H9 (cell line): ENCODE results near the gene YWHAQ. TPM values are rescaled to one million over a fixed set of nuclear protein-coding genes. Genes with fewer than 3 reads are reported as not detected.

Experiments used
- DNase-seq: peaks from one replicate; pipeline ENCODE4 v3.0.0-alpha.2; 2017
- H2AFZ ChIP-seq: one replicate; pipeline ENCODE4 v1.6.1; 2013; ENCODE audit warnings: mild to moderate bottlenecking, low read length, control low read depth, moderate library complexity
- H2AK5ac ChIP-seq: 2 replicates; pipeline ENCODE4 v1.6.1; 2013; ENCODE audit warnings: low read length, control low read depth, mixed read lengths; ENCODE audit not compliant: insufficient read length
- H2BK120ac ChIP-seq: one replicate; pipeline ENCODE4 v1.6.1; 2013; ENCODE audit warnings: low read depth, mild to moderate bottlenecking, low read length, control low read depth, inconsistent platforms; ENCODE audit not compliant: poor library complexity, severe bottlenecking
- H2BK12ac ChIP-seq: 2 replicates; pipeline ENCODE4 v1.6.1; 2013; ENCODE audit warnings: low read length, control low read depth, mixed read lengths, low read depth; ENCODE audit not compliant: insufficient read length
- H2BK15ac ChIP-seq: 2 replicates; pipeline ENCODE4 v1.6.1; 2013; ENCODE audit warnings: low read depth, low read length, control low read depth
- H2BK20ac ChIP-seq: one replicate; pipeline ENCODE4 v1.6.1; 2013; ENCODE audit warnings: low read depth, mild to moderate bottlenecking, low read length, control low read depth, inconsistent platforms; ENCODE audit not compliant: poor library complexity, severe bottlenecking
- H2BK5ac ChIP-seq: 2 replicates; pipeline ENCODE4 v1.6.1; 2013; ENCODE audit warnings: low read length, control low read depth, mixed read lengths; ENCODE audit not compliant: insufficient read length
- H3K14ac ChIP-seq: 2 replicates; pipeline ENCODE4 v1.6.1; 2013; ENCODE audit warnings: low read length, control low read depth; ENCODE audit not compliant: insufficient read depth
- H3K18ac ChIP-seq: 2 replicates; pipeline ENCODE4 v1.6.1; 2013; ENCODE audit warnings: low read depth, mild to moderate bottlenecking, mixed read lengths, low read length, control low read depth; ENCODE audit not compliant: insufficient read length
- H3K23ac ChIP-seq: 2 replicates; pipeline ENCODE4 v1.6.1; 2013; ENCODE audit warnings: low read length, control low read depth, mixed read lengths, low read depth; ENCODE audit not compliant: insufficient read length
- H3K23me2 ChIP-seq: 2 replicates; pipeline ENCODE4 v1.6.1; 2013; ENCODE audit warnings: low read depth, mild to moderate bottlenecking, mixed read lengths, low read length, control low read depth; ENCODE audit not compliant: insufficient read length, poor library complexity, severe bottlenecking
- H3K27ac ChIP-seq: 2 replicates; pipeline ENCODE4 v1.5.1; 2013; ENCODE audit warnings: low read length, control low read depth, mixed read lengths, low read depth; ENCODE audit not compliant: insufficient read length
- H3K27me3 ChIP-seq: 2 replicates; pipeline ENCODE4 v1.6.1; 2013; ENCODE audit warnings: low read length, control low read depth, inconsistent platforms; ENCODE audit not compliant: insufficient read depth
- H3K4ac ChIP-seq: 2 replicates; pipeline ENCODE4 v1.6.1; 2013; ENCODE audit warnings: low read depth, mild to moderate bottlenecking, control low read depth, inconsistent platforms, low read length, moderate library complexity
- H3K4me1 ChIP-seq: 2 replicates; pipeline ENCODE4 v1.6.1; 2013; ENCODE audit warnings: low read length, control low read depth, inconsistent platforms; ENCODE audit not compliant: insufficient read depth
- H3K4me2 ChIP-seq: 2 replicates; pipeline ENCODE4 v1.6.1; 2013; ENCODE audit warnings: low read length, control low read depth, mixed read lengths; ENCODE audit not compliant: insufficient read length, insufficient read depth
- H3K56ac ChIP-seq: 2 replicates; pipeline ENCODE4 v1.6.1; 2013; ENCODE audit warnings: low read depth, mild to moderate bottlenecking, mixed read lengths, low read length, control low read depth; ENCODE audit not compliant: insufficient read length
- H3K79me1 ChIP-seq: 2 replicates; pipeline ENCODE4 v1.6.1; 2013; ENCODE audit warnings: low read depth, mild to moderate bottlenecking, moderate library complexity, low read length, control low read depth, inconsistent platforms; ENCODE audit not compliant: insufficient read depth, poor library complexity, severe bottlenecking
- H3K79me2 ChIP-seq: 2 replicates; pipeline ENCODE4 v1.6.1; 2013; ENCODE audit warnings: low read length, control low read depth, inconsistent platforms; ENCODE audit not compliant: insufficient read depth
- H3K9ac ChIP-seq: 2 replicates; pipeline ENCODE4 v1.6.1; 2013; ENCODE audit warnings: low read length, control low read depth, mixed read lengths; ENCODE audit not compliant: insufficient read length; ENCODE audit errors: extremely low read depth
- H3K9me3 ChIP-seq: one replicate; pipeline ENCODE4 v1.6.1; 2013; ENCODE audit warnings: low read depth, low read length, inconsistent platforms; ENCODE audit not compliant: control insufficient read depth
- H3T11ph ChIP-seq: one replicate; pipeline ENCODE4 v1.6.1; 2013; ENCODE audit warnings: mild to moderate bottlenecking, low read length, control low read depth, inconsistent platforms
- H4K20me1 ChIP-seq: one replicate; pipeline ENCODE4 v1.6.1; 2013; ENCODE audit not compliant: control insufficient read depth, insufficient read length, insufficient read depth
- H4K5ac ChIP-seq: 2 replicates; pipeline ENCODE4 v1.6.1; 2013; ENCODE audit warnings: low read depth, mild to moderate bottlenecking, mixed read lengths, low read length, control low read depth; ENCODE audit not compliant: insufficient read length
- H4K8ac ChIP-seq: replicated peaks from 2 replicates; pipeline ENCODE4 v1.6.1; 2013; ENCODE audit warnings: low read length, control low read depth, mixed read lengths, low read depth; ENCODE audit not compliant: insufficient read length
- H4K91ac ChIP-seq: 2 replicates; pipeline ENCODE4 v1.6.1; 2013; ENCODE audit warnings: low read depth, mild to moderate bottlenecking, moderate library complexity, mixed read lengths, low read length, control low read depth; ENCODE audit not compliant: insufficient read length
- H3K27ac Mint-ChIP-seq, 3 experiments: 2 replicates in 2 of 3; 3 replicates in 1 of 3; pipeline ENCODE4 v1.8.0; 2020 to 2021; ENCODE audit warnings: mixed read lengths in 3 of 3, mild to moderate bottlenecking in 1 of 3, moderate library complexity in 1 of 3
- H3K27me3 Mint-ChIP-seq: 2 replicates; pipeline ENCODE4 v1.8.0; 2021; ENCODE audit warnings: low read depth, mild to moderate bottlenecking, moderate library complexity, mixed read lengths
- H3K36me3 Mint-ChIP-seq, 3 experiments: 2 replicates in 2 of 3; 3 replicates in 1 of 3; pipeline ENCODE4 v1.8.0; 2020 to 2021; ENCODE audit warnings: low read depth in 3 of 3, mixed read lengths in 3 of 3; ENCODE audit not compliant: insufficient read depth in 1 of 3
- H3K4me1 Mint-ChIP-seq, 2 experiments: 2 replicates each; pipeline ENCODE4 v1.8.0; 2020; ENCODE audit warnings: mixed read lengths in 2 of 2
- H3K4me3 Mint-ChIP-seq, 2 experiments: 2 replicates in 1 of 2; 3 replicates in 1 of 2; pipeline ENCODE4 v1.8.0; 2020 to 2021; ENCODE audit warnings: mild to moderate bottlenecking in 2 of 2, mixed read lengths in 2 of 2, moderate library complexity in 1 of 2
- H3K9me3 Mint-ChIP-seq, 2 experiments: 2 replicates in 1 of 2; 3 replicates in 1 of 2; pipeline ENCODE4 v1.8.0; 2020; ENCODE audit warnings: mild to moderate bottlenecking in 2 of 2, mixed read lengths in 2 of 2, moderate library complexity in 1 of 2
- CTCF ChIP-seq: fragments of 200-600 bp; sonication (generic); conservative IDR thresholded peaks from 3 replicates; pipeline ENCODE4 v1.8.0; 2021; ENCODE audit warnings: antibody characterized with exemption, mild to moderate bottlenecking
- WGBS: extraction: QIAGEN DNeasy Blood & Tissue Kit; methylation state at CpG from one replicate; pipeline ENCODE4 v1.1.7; 2013; ENCODE audit warnings: missing lambda C conversion rate, low lambda C conversion rate, mixed read lengths; ENCODE audit not compliant: insufficient read length; ENCODE audit errors: extremely low coverage; 5-methylcytosine and 5-hydroxymethylcytosine counted together
- total RNA-seq: library from RNA; stranded (reverse); gene quantifications from 2 replicates; pipeline ENCODE4 v1.2.1, GENCODE V29; 2021

YWHAQ gene
- total RNA-seq, 1 experiment from 2014 or later: 374 TPM

GRCh38 chr2:9573013-9573720 is 57.6 kb downstream of the YWHAQ start:
- DNase-seq: no peak
- Histone ChIP-seq H4K20me1 (no peaks in the 10 kb centered on the region), H3K4me2 (no peak overlapping the region), H3K23me2 (no peaks in the 10 kb centered on the region), H2AFZ (no peak overlapping the region), H3K23ac (no peak overlapping the region), H4K91ac (no peak overlapping the region), H3K79me2 (no peaks in the 10 kb centered on the region), H2BK120ac (no peak overlapping the region), H3K9ac (no peak overlapping the region), H2BK15ac (no peak overlapping the region), H2BK5ac (no peak overlapping the region), H3K18ac (no peak overlapping the region), H4K8ac (no peak overlapping the region), H3K4ac (no peak overlapping the region), H2BK12ac (no peak overlapping the region), H4K5ac (no peak overlapping the region), H3K27ac (no peak overlapping the region), H3K4me1 (no peaks in the 10 kb centered on the region), H3T11ph (no peak overlapping the region), H3K9me3 (no peaks in the 10 kb centered on the region), H3K27me3 (no peaks in the 10 kb centered on the region), H2AK5ac (no peak overlapping the region), H3K14ac (no peak overlapping the region), H3K56ac (no peak overlapping the region), H3K79me1 (no peaks in the 10 kb centered on the region), H2BK20ac (no peak overlapping the region)
- Mint-ChIP-seq H3K36me3 (no peaks in the 10 kb centered on the region), H3K27ac (no peak overlapping the region), H3K4me3 (no peak overlapping the region), H3K27me3 (no peaks in the 10 kb centered on the region), H3K4me1 (no peaks in the 10 kb centered on the region), H3K9me3 (no peaks in the 10 kb centered on the region)
- WGBS: no CpG with 5 or more reads among the region's 1 CpG
- no peak for TF ChIP-seq CTCF
